ENCODE data around the gene SYNPO2.

SYNPO2 gene

GRCh38 chr4:119068529-119068962 lies 179.9 kb downstream of the SYNPO2 start:
- H3K9me3 ChIP-seq (ENCODE audit: insufficient read depth, low read length, severe bottlenecking): peaks cover 4% of the 10 kb centered on the region
- H3K36me3 ChIP-seq (ENCODE audit: insufficient read depth, low read length): no peaks in the 10 kb centered on the region
- no peak overlapping the region for H3K27ac ChIP-seq (ENCODE audit: low read length)
- DNase-seq (no peak), ATAC-seq (ENCODE audit: insufficient read depth, low read depth) (no peak)
- no peak for TF ChIP-seq CTCF (IDR thresholded peaks at IDR 0.05; ENCODE audit: borderline replicate concordance, extremely low read depth, low read length, poor library complexity, severe bottlenecking)
- TF ChIP-seq EZH2 (IDR thresholded peaks at IDR 0.05; ENCODE audit: borderline replicate concordance, low read depth, low read length, severe bottlenecking): no peak
- no peak overlapping the region for H2AFZ ChIP-seq (ENCODE audit: low read depth, low read length)
- H3K79me2 ChIP-seq (ENCODE audit: insufficient read depth, low read length): no peaks in the 10 kb centered on the region
- H3K27me3 ChIP-seq (ENCODE audit: insufficient read depth, low read length, poor library complexity): no peaks in the 10 kb centered on the region
- no peak overlapping the region for H3K9ac ChIP-seq (ENCODE audit: low read depth, low read length)
- H3K4me2 ChIP-seq (ENCODE audit: insufficient read depth, low read length): no peak overlapping the region
- no peaks in the 10 kb centered on the region for H4K20me1 ChIP-seq (ENCODE audit: insufficient read depth, low read length)
- H3K4me3 ChIP-seq (ENCODE audit: low read depth in 1 of 2, low read length in 2 of 2): no peak overlapping the region
- no peaks in the 10 kb centered on the region for H3K4me1 ChIP-seq (ENCODE audit: insufficient read depth, low read length)

- Histone ChIP-seq H3K4me2 (ENCODE audit: insufficient read depth, low read length) (no peak overlapping the region), H3K9ac (ENCODE audit: low read depth, low read length) (no peak overlapping the region), H3K27ac (ENCODE audit: low read length) (no peak overlapping the region), H3K4me3 (ENCODE audit: low read depth in 1 of 2, low read length in 2 of 2) (no peak overlapping the region), H3K4me1 (ENCODE audit: insufficient read depth, low read length) (no peaks in the 10 kb centered on the region), H4K20me1 (ENCODE audit: insufficient read depth, low read length) (no peaks in the 10 kb centered on the region), H3K79me2 (ENCODE audit: insufficient read depth, low read length) (no peaks in the 10 kb centered on the region), H2AFZ (ENCODE audit: low read depth, low read length) (no peak overlapping the region), H3K27me3 (ENCODE audit: insufficient read depth, low read length, poor library complexity) (no peaks in the 10 kb centered on the region), H3K9me3 (ENCODE audit: insufficient read depth, low read length, severe bottlenecking) (peaks cover 4% of the 10 kb centered on the region), H3K36me3 (ENCODE audit: insufficient read depth, low read length) (no peaks in the 10 kb centered on the region)
- TF ChIP-seq EZH2 (IDR thresholded peaks at IDR 0.05; ENCODE audit: borderline replicate concordance, low read depth, low read length, severe bottlenecking): no peak
- no peak for TF ChIP-seq CTCF (IDR thresholded peaks at IDR 0.05; ENCODE audit: borderline replicate concordance, extremely low read depth, low read length, poor library complexity, severe bottlenecking)
- DNase-seq (no peak), ATAC-seq (ENCODE audit: insufficient read depth, low read depth) (no peak)
Measured at GRCh38 chr4:119070301-119070700, 181.6 kb downstream of the SYNPO2 start.

- no peak overlapping the region for H3K4me2 ChIP-seq (ENCODE audit: insufficient read depth, low read length)
- H3K4me3 ChIP-seq (ENCODE audit: low read depth in 1 of 2, low read length in 2 of 2): no peak overlapping the region
- H3K4me1 ChIP-seq (ENCODE audit: insufficient read depth, low read length): no peaks in the 10 kb centered on the region
- no peaks in the 10 kb centered on the region for H3K9me3 ChIP-seq (ENCODE audit: insufficient read depth, low read length, severe bottlenecking)
- H4K20me1 ChIP-seq (ENCODE audit: insufficient read depth, low read length): no peaks in the 10 kb centered on the region
- H3K9ac ChIP-seq (ENCODE audit: low read depth, low read length): no peak overlapping the region
- ATAC-seq (ENCODE audit: insufficient read depth, low read depth): no peak
- no peak for DNase-seq
- H2AFZ ChIP-seq (ENCODE audit: low read depth, low read length): no peak overlapping the region
- H3K27me3 ChIP-seq (ENCODE audit: insufficient read depth, low read length, poor library complexity): peaks cover 4% of the 10 kb centered on the region
- H3K36me3 ChIP-seq (ENCODE audit: insufficient read depth, low read length): no peaks in the 10 kb centered on the region
- H3K79me2 ChIP-seq (ENCODE audit: insufficient read depth, low read length): no peaks in the 10 kb centered on the region
- TF ChIP-seq EZH2 (IDR thresholded peaks at IDR 0.05; ENCODE audit: borderline replicate concordance, low read depth, low read length, severe bottlenecking): no peak
- TF ChIP-seq CTCF (IDR thresholded peaks at IDR 0.05; ENCODE audit: borderline replicate concordance, extremely low read depth, low read length, poor library complexity, severe bottlenecking): no peak
- no peak overlapping the region for H3K27ac ChIP-seq (ENCODE audit: low read length)
Measured at GRCh38 chr4:119080721-119081541, 192.3 kb downstream of the SYNPO2 start.

Data from DND-41 (cell line).